ENCODE measurements around the gene ODAD4. TPM values are rescaled to one million over a fixed set of nuclear protein-coding genes. Genes with fewer than 3 reads are reported as not detected.

The ODAD4 gene
- total and polyA plus RNA-seq, 2 of the 8 experiments (the other 6 are each of a cell fraction or from before 2014, with no cell fraction given): 0.48 to 1.3 TPM

GRCh38 chr17:41901646-41902045, 28.8 kb upstream of the ODAD4 start:
- H3K23ac ChIP-seq (ENCODE audit: insufficient read length): no peak overlapping the region
- H3K4ac ChIP-seq (replicated peaks; ENCODE audit: insufficient read length, low read depth, low read length): no peak overlapping the region
- H2AFZ ChIP-seq (ENCODE audit: low read length): no peak overlapping the region
- H3K14ac ChIP-seq (ENCODE audit: insufficient read length): no peak overlapping the region
- H4K5ac ChIP-seq (ENCODE audit: insufficient read length, low read depth, low read length): no peak overlapping the region
- no peaks in the 10 kb centered on the region; the same call in 1 of the 2 replicates for H3K23me2 ChIP-seq (ENCODE audit: low read depth, low read length)
- H3K9me3 ChIP-seq (ENCODE audit: insufficient read depth in 2 of 2, low read depth in 1 of 2, low read length in 1 of 2): no peaks in the 10 kb centered on the region
- no peak for FAIRE-seq
- H3K56ac ChIP-seq (replicated peaks; ENCODE audit: insufficient read length, low read depth, low read length): no peak overlapping the region
- no peak overlapping the region for H2BK5ac ChIP-seq (ENCODE audit: low read depth, low read length)
- peaks cover 10 to 18% of the 10 kb centered on the region in 2 experiments for H4K20me1 ChIP-seq (replicated peaks in 1 of 2; ENCODE audit: control insufficient read depth in 1 of 2, insufficient read depth in 2 of 2, low read length in 2 of 2)
- no peak overlapping the region for H3K4me3 ChIP-seq (ENCODE audit: extremely low read depth in 1 of 4, insufficient read depth in 2 of 4, low read depth in 3 of 4, low read length in 4 of 4)
- H3K79me2 ChIP-seq (ENCODE audit: control insufficient read depth in 1 of 2, insufficient read depth in 2 of 2, low read length in 2 of 2): no peaks in the 10 kb centered on the region; a peak in 2 of 4 replicates
- H3K79me1 ChIP-seq (ENCODE audit: low read depth, low read length): peaks cover 7% of the 10 kb centered on the region
- ChIA-PET CTCF (ENCODE audit: partially characterized antibody) (interaction anchor here (1.0 to 3.2 kb wide), 3 partner anchors 58 to 62 kb away, joined by 4 to 12 read pairs (median 4); no protein-coding TSS in a partner anchor), POLR2A (ENCODE audit: partially characterized antibody) (interaction anchor here (1.5 kb wide), 1 partner anchor 34 kb away, joined by 3 read pairs; no protein-coding TSS in a partner anchor)
- no peak overlapping the region for H2BK120ac ChIP-seq (replicated peaks; ENCODE audit: low read depth, low read length)
- H3K36me3 ChIP-seq (ENCODE audit: control insufficient read depth in 2 of 4, insufficient read depth in 4 of 4, low read length in 3 of 4): peaks cover 49 to 96% (median 85%) of the 10 kb centered on the region in 4 experiments
- H3K27ac ChIP-seq (ENCODE audit: low read depth, low read length): no peak overlapping the region
- no peak overlapping the region for H3K4me2 ChIP-seq (ENCODE audit: insufficient read depth in 1 of 2, low read depth in 2 of 2, low read length in 2 of 2)
- H4K91ac ChIP-seq (replicated peaks; ENCODE audit: insufficient read length, low read length): no peak overlapping the region
- 87% methylated on average over 11 of the region's 11 CpGs; no CpG with 5 or more reads in 1 of the 2 experiments for WGBS, 2 experiments (ENCODE audit: extremely low coverage in 1 of 2, insufficient coverage in 1 of 2, insufficient read length in 1 of 2, insufficient replicate concordance in 2 of 2, low coverage in 1 of 2, low lambda C conversion rate in 2 of 2, missing lambda C conversion rate in 1 of 2)
- H3K4me1 ChIP-seq (replicated peaks in 1 of 4; ENCODE audit: control insufficient read depth in 3 of 4, insufficient read depth in 4 of 4, low read length in 3 of 4): no peaks in the 10 kb centered on the region
- no peak overlapping the region for H3K18ac ChIP-seq (ENCODE audit: extremely low read depth, low read length)
- no peak overlapping the region for H2BK15ac ChIP-seq (ENCODE audit: low read length)
- DNase-seq (ENCODE audit: low read depth in 1 of 2, low spot score in 2 of 2): no peak
- H3K9ac ChIP-seq (replicated peaks in 1 of 4; ENCODE audit: extremely low read depth in 1 of 4, low read depth in 3 of 4, low read length in 3 of 4): no peak overlapping the region
- no peaks in the 10 kb centered on the region for H3K27me3 ChIP-seq (replicated peaks in 1 of 4; ENCODE audit: control insufficient read depth in 3 of 4, extremely low read depth in 1 of 4, insufficient read depth in 3 of 4, low read length in 3 of 4)
- no peak overlapping the region for H2BK20ac ChIP-seq (ENCODE audit: low read length)
- H2AK5ac ChIP-seq (ENCODE audit: low read depth, low read length): no peak overlapping the region
- H2BK12ac ChIP-seq (ENCODE audit: low read depth, low read length): no peak overlapping the region
- H4K8ac ChIP-seq (ENCODE audit: extremely low read depth, insufficient read depth, low read length): peak overlapping the region; percentile 58; the same call in 1 of the 2 replicates
- TF ChIP-seq ATF2 (IDR thresholded peaks at IDR 0.05; ENCODE audit: low read length): no peak
- TF ChIP-seq BCL11A (IDR thresholded peaks at IDR 0.05; ENCODE audit: low read depth in 2 of 2, low read length in 2 of 2): no peak
- no peak for TF ChIP-seq CTBP2 (IDR thresholded peaks at IDR 0.05; ENCODE audit: borderline replicate concordance, insufficient read depth, insufficient read length, low read length)
- no peak for TF ChIP-seq NANOG (IDR thresholded peaks at IDR 0.05; ENCODE audit: insufficient read depth, low read depth, low read length, poor library complexity, severe bottlenecking)
- TF ChIP-seq POU5F1 (IDR thresholded peaks at IDR 0.05; ENCODE audit: low read depth, low read length): no peak
- TF ChIP-seq POLR2AphosphoS5 (IDR thresholded peaks at IDR 0.05; ENCODE audit: low read depth, low read length): no peak
- no peak for TF ChIP-seq USF2 (IDR thresholded peaks at IDR 0.05; ENCODE audit: low read length)
- TF ChIP-seq EGR1 (IDR thresholded peaks at IDR 0.05; ENCODE audit: borderline replicate concordance, low read depth, low read length): no peak

All from H1 (cell line).